ENCODE measurements around the gene PER3. TPM values are rescaled to one million over a fixed set of nuclear protein-coding genes. Genes with fewer than 3 reads are reported as not detected.

The PER3 gene
- total RNA-seq, 6 experiments from 2014 or later: 8.7 to 26.2 (median 13.5) TPM

DNA sequence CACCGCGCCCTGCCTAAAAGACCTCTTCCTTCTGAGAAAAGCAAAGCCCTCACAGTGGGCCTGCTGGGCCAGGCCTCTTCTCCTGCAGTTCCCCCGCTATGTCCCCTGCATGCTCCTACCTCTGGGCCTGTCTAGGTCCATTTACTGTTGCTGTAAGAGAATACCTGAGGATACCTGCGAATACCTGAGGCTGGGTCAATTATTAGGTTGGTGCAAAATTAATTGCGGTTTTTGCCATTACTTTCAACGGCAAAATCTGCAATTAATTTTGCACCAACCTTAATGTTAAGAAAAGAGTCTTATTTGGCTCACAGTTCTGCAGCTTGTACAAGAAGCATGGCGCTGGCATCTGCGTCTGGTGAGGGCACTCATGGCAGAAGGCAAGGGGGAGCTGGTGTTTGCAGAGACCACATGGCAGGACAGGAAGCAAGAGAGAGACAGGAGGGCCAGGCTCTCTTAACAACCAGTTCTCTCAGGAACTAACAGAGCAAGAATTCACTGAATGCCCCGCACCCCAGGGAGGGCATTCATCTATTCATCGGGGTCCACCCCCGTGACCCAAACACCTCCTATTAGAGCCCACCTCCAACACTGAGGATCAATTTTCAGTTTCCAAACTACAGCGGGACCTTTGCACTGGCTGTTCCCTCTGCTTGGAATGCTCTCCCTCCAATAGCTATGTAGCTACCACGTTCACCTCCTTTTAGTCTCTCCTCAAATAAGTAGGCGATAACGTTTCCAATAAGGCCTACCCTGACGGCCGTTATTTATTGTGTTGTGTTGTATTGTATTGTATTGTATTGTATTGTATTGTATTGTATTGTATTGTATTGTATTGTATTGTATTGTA is 78.3 kb downstream of the PER3 start:
- Histone ChIP-seq H3K27ac (no peak overlapping the region), H3K27me3 (no peaks in the 10 kb centered on the region), H3K36me3 (no peaks in the 10 kb centered on the region), H3K9me3 (no peaks in the 10 kb centered on the region), H3K4me1 (no peaks in the 10 kb centered on the region), H3K4me3 (no peak overlapping the region)
- no peak for DNase-seq
- TF ChIP-seq CTCF (IDR thresholded peaks at IDR 0.05) (no peak), POLR2A (IDR thresholded peaks at IDR 0.05) (no peak)
- 79% methylated on average over 13 of the region's 17 CpGs for WGBS (ENCODE audit: insufficient coverage, low coverage, low lambda C conversion rate, missing lambda C conversion rate)
- ATAC-seq: no peak
- intact Hi-C loops (cut with DNase I): no loop called here

GRCh38 chr1:7863756-7864328 is 79.8 kb downstream of the PER3 start:
- Histone ChIP-seq H3K36me3 (no peaks in the 10 kb centered on the region), H3K4me1 (no peaks in the 10 kb centered on the region), H3K27ac (no peak overlapping the region), H3K4me3 (no peak overlapping the region), H3K27me3 (no peaks in the 10 kb centered on the region), H3K9me3 (no peaks in the 10 kb centered on the region)
- intact Hi-C loops (cut with DNase I): no loop called here
- 90% methylated on average over 1 of the region's 17 CpGs for WGBS (ENCODE audit: insufficient coverage, low coverage, low lambda C conversion rate, missing lambda C conversion rate)
- no peak for TF ChIP-seq CTCF (IDR thresholded peaks at IDR 0.05)
- TF ChIP-seq POLR2A (IDR thresholded peaks at IDR 0.05): no peak
- DNase-seq (no peak), ATAC-seq (no peak)

- no peak for DNase-seq
- ATAC-seq: no peak
These were observed 81.9 kb downstream of the PER3 start for GRCh38 chr1:7865978-7866377.

GRCh38 chr1:7868070-7868780 is 84.1 kb downstream of the PER3 start:
- H3K4me3 ChIP-seq: no peak overlapping the region
- H3K27ac ChIP-seq: no peak overlapping the region
- DNase-seq (no peak), ATAC-seq (peak in 1 of 4 donors; percentile 33)
- 64% methylated on average over 8 of the region's 10 CpGs for WGBS (ENCODE audit: insufficient coverage, low coverage, low lambda C conversion rate, missing lambda C conversion rate)
- no peaks in the 10 kb centered on the region for H3K36me3 ChIP-seq
- no peaks in the 10 kb centered on the region for H3K9me3 ChIP-seq
- no peaks in the 10 kb centered on the region for H3K4me1 ChIP-seq
- intact Hi-C loops (cut with DNase I): no loop called here
- TF ChIP-seq POLR2A (IDR thresholded peaks at IDR 0.05) (no peak), CTCF (IDR thresholded peaks at IDR 0.05) (no peak)
- no peaks in the 10 kb centered on the region for H3K27me3 ChIP-seq

More at GRCh38 chr1:7865978-7866377, 81.9 kb downstream of the PER3 start:
- intact Hi-C loops (cut with DNase I): no loop called here
- WGBS (ENCODE audit: insufficient coverage, low coverage, low lambda C conversion rate, missing lambda C conversion rate): no CpG with 5 or more reads among the region's 16 CpGs
- TF ChIP-seq CTCF (IDR thresholded peaks at IDR 0.05): no peak
- no peak for TF ChIP-seq POLR2A (IDR thresholded peaks at IDR 0.05)
- H3K27ac ChIP-seq: no peak overlapping the region
- H3K4me3 ChIP-seq: no peak overlapping the region
- H3K27me3 ChIP-seq: no peaks in the 10 kb centered on the region
- no peaks in the 10 kb centered on the region for H3K36me3 ChIP-seq
- no peaks in the 10 kb centered on the region for H3K9me3 ChIP-seq
- H3K4me1 ChIP-seq: no peaks in the 10 kb centered on the region

All from right lobe of liver (tissue), 6 donors.